Endodermal cell (in vitro differentiated cells): Measurements from ENCODE around the gene IL26. TPM values are rescaled to one million over a fixed set of nuclear protein-coding genes. Genes with fewer than 3 reads are reported as not detected.

Source experiments
- DNase-seq: peaks from one replicate; pipeline ENCODE4 v3.0.0-alpha.2; 2017
- H3K27ac ChIP-seq: 2 replicates; pipeline ENCODE4 v1.5.1; 2013; ENCODE audit warnings: mild to moderate bottlenecking, low read depth, low read length, moderate library complexity
- H3K27me3 ChIP-seq: 2 replicates; pipeline ENCODE4 v1.6.1; 2013; ENCODE audit warnings: mild to moderate bottlenecking, low read length, moderate library complexity; ENCODE audit not compliant: insufficient read depth, control insufficient read depth, poor library complexity, severe bottlenecking
- H3K36me3 ChIP-seq: 2 replicates; pipeline ENCODE4 v1.7.0; 2013; ENCODE audit warnings: mild to moderate bottlenecking, low read length, moderate library complexity; ENCODE audit not compliant: control insufficient read depth, insufficient read depth
- H3K4me1 ChIP-seq: one replicate; pipeline ENCODE4 v1.7.0; 2013; ENCODE audit warnings: low read length; ENCODE audit not compliant: control insufficient read depth, insufficient read depth
- H3K4me3 ChIP-seq: 2 replicates; pipeline ENCODE4 v1.5.1; 2013; ENCODE audit warnings: mild to moderate bottlenecking, low read length, moderate library complexity
- H3K9ac ChIP-seq: 2 replicates; pipeline ENCODE4 v1.6.1; 2013; ENCODE audit warnings: mild to moderate bottlenecking, low read length, moderate library complexity; ENCODE audit not compliant: poor library complexity, severe bottlenecking; ENCODE audit errors: extremely low read depth
- H3K9me3 ChIP-seq: 2 replicates; pipeline ENCODE4 v1.6.1; 2013; ENCODE audit warnings: mild to moderate bottlenecking, low read length, moderate library complexity; ENCODE audit not compliant: control insufficient read depth
- H3K27ac Mint-ChIP-seq: 2 replicates; pipeline ENCODE4 v1.8.0; 2020; ENCODE audit warnings: mixed read lengths
- H3K27me3 Mint-ChIP-seq: 2 replicates; pipeline ENCODE4 v1.8.0; 2021; ENCODE audit warnings: mild to moderate bottlenecking, mixed read lengths; ENCODE audit not compliant: insufficient read depth
- H3K36me3 Mint-ChIP-seq: 2 replicates; pipeline ENCODE4 v1.8.0; 2020; ENCODE audit warnings: low read depth, mixed read lengths
- H3K4me1 Mint-ChIP-seq: 2 replicates; pipeline ENCODE4 v1.8.0; 2020; ENCODE audit warnings: mixed read lengths
- H3K4me3 Mint-ChIP-seq: 2 replicates; pipeline ENCODE4 v1.8.0; 2020; ENCODE audit warnings: mild to moderate bottlenecking, moderate library complexity, mixed read lengths
- H3K9me3 Mint-ChIP-seq: 2 replicates; pipeline ENCODE4 v1.8.0; 2020; ENCODE audit warnings: mild to moderate bottlenecking, mixed read lengths
- CTCF ChIP-seq: fragments of 200-600 bp; sonication (generic); conservative IDR thresholded peaks from 2 replicates; pipeline ENCODE4 v1.5.0; 2021; ENCODE audit warnings: antibody characterized with exemption, mild to moderate bottlenecking
- WGBS, 2 experiments: methylation state at CpG; one replicate each; pipeline versions ENCODE4 v1.1.5 to v1.1.7; 2013; ENCODE audit warnings: missing lambda C conversion rate in 2 of 2, mixed read lengths in 1 of 2; ENCODE audit not compliant: insufficient coverage in 1 of 2, insufficient read length in 1 of 2; 5-methylcytosine and 5-hydroxymethylcytosine counted together
- total RNA-seq, 2 donors: library from RNA; stranded (reverse); fragmentation: NEBNext Ultra II Directional in 1 of 2; extraction: Animal tissue kit (Norgen Biotek cat#: 25700) in 1 of 2; gene quantifications; 2 replicates in 1 of 2; 3 replicates in 1 of 2; pipeline ENCODE4 v1.2.1, GENCODE V29; 2021

IL26 gene
- total RNA-seq, 2 donors from 2014 or later: not detected

GRCh38 chr12:68224613-68225285 is 861 bp downstream of the IL26 start:
- no peak overlapping the region for H3K4me3 Mint-ChIP-seq

DNA sequence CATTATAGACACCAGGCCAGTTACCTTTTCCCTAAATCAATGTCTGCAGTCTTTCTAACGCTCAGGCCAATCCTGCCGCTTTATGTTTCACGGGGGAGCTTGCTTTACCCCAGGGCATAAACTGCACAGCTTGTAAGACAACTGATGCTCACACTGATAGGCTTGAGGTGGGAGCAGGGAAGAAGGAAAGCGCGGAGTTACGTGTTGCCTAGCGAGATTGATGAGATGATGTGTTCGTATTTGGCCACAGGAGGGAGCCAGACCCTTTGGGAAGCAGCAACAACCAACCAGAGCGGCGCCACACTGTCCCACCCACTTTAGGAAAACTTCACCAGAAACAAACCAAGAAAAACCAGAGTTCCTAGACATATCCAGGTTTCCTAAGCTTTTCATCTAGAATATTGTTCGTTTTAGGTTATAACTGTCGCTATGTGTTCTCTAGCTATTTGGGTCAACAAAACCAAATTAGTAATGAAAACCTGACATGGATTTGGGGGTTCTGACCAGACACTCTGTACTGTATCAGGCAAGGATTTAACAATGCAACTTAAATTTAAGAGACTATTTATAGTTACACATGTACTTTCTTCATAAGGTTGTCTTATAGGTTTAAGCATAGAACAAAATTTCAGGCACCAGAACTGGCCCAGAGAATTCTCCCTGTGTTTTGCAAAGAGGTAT is 2.4 kb downstream of the IL26 start:
- Mint-ChIP-seq H3K4me3 (no peak overlapping the region), H3K27ac (peak overlapping the region; percentile 56), H3K4me1 (peaks cover 5% of the 10 kb centered on the region), H3K36me3 (no peaks in the 10 kb centered on the region), H3K27me3 (peaks cover 2% of the 10 kb centered on the region), H3K9me3 (peaks cover 3% of the 10 kb centered on the region)
- H3K27me3 ChIP-seq: no peaks in the 10 kb centered on the region
- no peaks in the 10 kb centered on the region for H3K4me1 ChIP-seq
- no peaks in the 10 kb centered on the region for H3K36me3 ChIP-seq
- H3K4me3 ChIP-seq: no peak overlapping the region
- 0 to 5% methylated on average over 7 to 12 of the region's 12 CpGs for WGBS, 2 experiments
- peak; percentile 91 for TF ChIP-seq CTCF
- peak; percentile 96 for DNase-seq
- no peaks in the 10 kb centered on the region for H3K9me3 ChIP-seq
- H3K27ac ChIP-seq: no peak overlapping the region
- H3K9ac ChIP-seq: no peak overlapping the region

More at GRCh38 chr12:68224613-68225285, 861 bp downstream of the IL26 start:
- no peaks in the 10 kb centered on the region for H3K36me3 ChIP-seq
- H3K9me3 ChIP-seq: no peaks in the 10 kb centered on the region
- no peak overlapping the region for H3K27ac Mint-ChIP-seq
- TF ChIP-seq CTCF: no peak
- H3K27me3 ChIP-seq: no peaks in the 10 kb centered on the region
- 85 to 94% methylated on average over 3 of the region's 3 CpGs for WGBS, 2 experiments
- H3K4me3 ChIP-seq: no peak overlapping the region
- peaks cover 2% of the 10 kb centered on the region for H3K27me3 Mint-ChIP-seq
- H3K4me1 ChIP-seq: no peaks in the 10 kb centered on the region
- H3K27ac ChIP-seq: no peak overlapping the region
- peaks cover 7% of the 10 kb centered on the region for H3K4me1 Mint-ChIP-seq
- no peak overlapping the region for H3K9ac ChIP-seq
- no peaks in the 10 kb centered on the region for H3K36me3 Mint-ChIP-seq
- peaks cover 3% of the 10 kb centered on the region for H3K9me3 Mint-ChIP-seq
- DNase-seq: no peak

DNA sequence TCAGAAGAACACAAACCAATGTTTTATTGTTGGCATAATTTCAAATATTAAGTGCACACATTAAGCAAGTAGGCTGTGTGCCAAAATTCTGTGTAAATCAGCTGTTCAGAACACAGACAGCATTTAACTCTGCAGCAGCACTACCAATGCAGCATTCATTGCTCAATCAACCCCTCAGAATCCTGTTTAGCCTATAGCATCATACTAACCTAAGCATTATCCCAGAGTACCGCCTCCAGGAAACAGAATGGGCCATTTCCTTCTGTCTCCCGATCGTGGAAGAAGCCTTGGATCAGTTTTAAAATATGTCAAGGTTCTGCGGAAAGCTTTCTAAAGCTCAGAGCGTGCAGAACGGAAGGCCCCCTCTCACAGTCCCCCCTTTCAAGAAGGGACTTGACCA is 3.3 kb downstream of the IL26 start:
- no peak for DNase-seq
- H3K4me3 ChIP-seq: no peak overlapping the region

More for the DNA sequence above, 3.3 kb downstream of the IL26 start:
- H3K4me1 Mint-ChIP-seq: peaks cover 5% of the 10 kb centered on the region
- no peaks in the 10 kb centered on the region for H3K36me3 ChIP-seq
- no peak overlapping the region for H3K27ac Mint-ChIP-seq
- no peaks in the 10 kb centered on the region for H3K9me3 ChIP-seq
- no peak overlapping the region for H3K27ac ChIP-seq
- no peaks in the 10 kb centered on the region for H3K4me1 ChIP-seq
- TF ChIP-seq CTCF: no peak
- no peaks in the 10 kb centered on the region for H3K36me3 Mint-ChIP-seq
- no peaks in the 10 kb centered on the region for H3K27me3 ChIP-seq
- peaks cover 3% of the 10 kb centered on the region for H3K9me3 Mint-ChIP-seq
- peaks cover 2% of the 10 kb centered on the region for H3K27me3 Mint-ChIP-seq
- H3K9ac ChIP-seq: no peak overlapping the region
- WGBS, 2 experiments: 77 to 89% methylated on average over 6 of the region's 6 CpGs
- no peak overlapping the region for H3K4me3 Mint-ChIP-seq
